ENCODE data around the gene TDRD7. TPM values are rescaled to one million over a fixed set of nuclear protein-coding genes. Genes with fewer than 3 reads are reported as not detected.

Gene TDRD7
- total and polyA plus RNA-seq, 9 of the 15 experiments (the other 6 are each of a cell fraction or from before 2014, with no cell fraction given): 2.2 to 7.7 (median 5.2) TPM

- TF ChIP-seq ZNF512 (tag; IDR thresholded peaks at IDR 0.05): no peak
- TF ChIP-seq CCNT2 (IDR thresholded peaks at IDR 0.05; ENCODE audit: borderline replicate concordance, extremely low read depth, insufficient read length, low read depth, low read length): peak; percentile 94
- no peak for TF ChIP-seq KDM4B (IDR thresholded peaks at IDR 0.05; ENCODE audit: borderline replicate concordance in 2 of 2, low read depth in 1 of 2)
- TF ChIP-seq MEF2A (IDR thresholded peaks at IDR 0.05; ENCODE audit: control insufficient read depth, low read depth, low read length): no peak
- peak; percentile 69; the same call in 1 of the 2 replicates for TF ChIP-seq GABPB1 (CRISPR knock-in tag; IDR thresholded peaks at IDR 0.05)
- no peak for TF ChIP-seq ZNF121 (CRISPR knock-in tag; conservative IDR thresholded peaks at IDR 0.05)
- peak; percentile 46; the same call in 1 of the 2 replicates for TF ChIP-seq ZBTB40 (IDR thresholded peaks at IDR 0.05)
- TF ChIP-seq ZBTB40 (CRISPR knock-in tag; IDR thresholded peaks at IDR 0.05): no peak
- no peak for TF ChIP-seq HOXB6 (CRISPR knock-in tag; IDR thresholded peaks at IDR 0.05; ENCODE audit: borderline replicate concordance)
- TF ChIP-seq MAFK (IDR thresholded peaks at IDR 0.05; ENCODE audit: low read length): no peak
- no peak for TF ChIP-seq RBM15 (IDR thresholded peaks at IDR 0.05; ENCODE audit: insufficient read depth, low read length)
- peak; percentile 55 for TF ChIP-seq KLF16 (IDR thresholded peaks at IDR 0.05)
- no peak for TF ChIP-seq SRSF9 (IDR thresholded peaks at IDR 0.05; ENCODE audit: borderline replicate concordance, low read depth, low read length)
- TF ChIP-seq CC2D1A (IDR thresholded peaks at IDR 0.05): no peak
- TF ChIP-seq PHF8 (IDR thresholded peaks at IDR 0.05; ENCODE audit: borderline replicate concordance, low read length): peak; percentile 74; the same call in 1 of the 2 replicates
- no peak for TF ChIP-seq POLR3A (IDR thresholded peaks at IDR 0.05; ENCODE audit: borderline replicate concordance, extremely low read depth, insufficient read depth, insufficient read length)
- TF ChIP-seq CBFA2T2 (conservative IDR thresholded peaks at IDR 0.05): no peak
Measured at GRCh38 chr9:97411789-97412625, at the start of gene TDRD7 (continued).

Data from K562 (cell line).